ENCODE results near the gene TXNL1. TPM values are rescaled to one million over a fixed set of nuclear protein-coding genes. Genes with fewer than 3 reads are reported as not detected.
A peak's percentile ranks its signal among the peaks of the same experiment; 100 is the strongest.

Gene TXNL1
- total RNA-seq, 1 experiment from 2014 or later = 90.4 TPM

GRCh38 chr18:56637176-56637575 is 1.2 kb downstream of the TXNL1 start:
- Histone ChIP-seq H3K4ac (ENCODE audit: low read depth, low read length) (no peak overlapping the region), H3K14ac (ENCODE audit: insufficient read depth, low read length) (no peak overlapping the region), H2BK20ac (ENCODE audit: low read depth, low read length, poor library complexity, severe bottlenecking) (no peak overlapping the region), H4K91ac (ENCODE audit: insufficient read length, low read depth, low read length) (no peak overlapping the region), H2BK5ac (ENCODE audit: insufficient read length, low read length) (no peak overlapping the region), H2AFZ (ENCODE audit: low read length) (no peak overlapping the region), H3T11ph (ENCODE audit: low read length) (no peak overlapping the region), H2BK15ac (ENCODE audit: low read depth, low read length) (no peak overlapping the region), H3K9me3 (ENCODE audit: control insufficient read depth, low read depth, low read length) (no peaks in the 10 kb centered on the region), H3K4me2 (ENCODE audit: insufficient read depth, insufficient read length, low read length) (peak overlapping the region; percentile 99), H2BK12ac (ENCODE audit: insufficient read length, low read depth, low read length) (no peak overlapping the region), H3K27ac (ENCODE audit: insufficient read length, low read depth, low read length) (no peak overlapping the region), H3K18ac (ENCODE audit: insufficient read length, low read depth, low read length) (no peak overlapping the region), H4K8ac (replicated peaks; ENCODE audit: insufficient read length, low read depth, low read length) (no peak overlapping the region), H3K4me1 (ENCODE audit: insufficient read depth, low read length) (no peaks in the 10 kb centered on the region), H3K27me3 (ENCODE audit: insufficient read depth, low read length) (no peaks in the 10 kb centered on the region), H4K5ac (ENCODE audit: insufficient read length, low read depth, low read length) (no peak overlapping the region), H3K23me2 (ENCODE audit: insufficient read length, low read depth, low read length, poor library complexity, severe bottlenecking) (peaks cover 8% of the 10 kb centered on the region), H3K56ac (ENCODE audit: insufficient read length, low read depth, low read length) (no peak overlapping the region), H3K79me1 (ENCODE audit: insufficient read depth, low read depth, low read length, poor library complexity, severe bottlenecking) (no peaks in the 10 kb centered on the region), H4K20me1 (ENCODE audit: control insufficient read depth, insufficient read depth, insufficient read length) (no peaks in the 10 kb centered on the region), H3K9ac (ENCODE audit: extremely low read depth, insufficient read length, low read length) (peak overlapping the region; percentile 85), H2BK120ac (ENCODE audit: low read depth, low read length, poor library complexity, severe bottlenecking) (no peak overlapping the region), H3K23ac (ENCODE audit: insufficient read length, low read depth, low read length) (no peak overlapping the region), H2AK5ac (ENCODE audit: insufficient read length, low read length) (no peak overlapping the region), H3K79me2 (ENCODE audit: insufficient read depth, low read length) (peaks cover 43% of the 10 kb centered on the region)
- peaks cover 9 to 22% (median 18%) of the 10 kb centered on the region in 3 experiments; a peak in 6 of 7 replicates for H3K36me3 Mint-ChIP-seq (ENCODE audit: insufficient read depth in 1 of 3, low read depth in 3 of 3)
- H3K27me3 Mint-ChIP-seq (ENCODE audit: low read depth) = peaks cover 7% of the 10 kb centered on the region
- WGBS (ENCODE audit: extremely low coverage, insufficient read length, low lambda C conversion rate) = no CpG with 5 or more reads among the region's 8 CpGs
- H3K27ac Mint-ChIP-seq = peak overlapping the region in 2 of 3 experiments; percentile 100; a peak in 2 of 7 replicates
- TF ChIP-seq CTCF (conservative IDR thresholded peaks at IDR 0.05) = no peak
- H3K4me3 Mint-ChIP-seq = peak overlapping the region; percentile 98 to 99
- H3K4me1 Mint-ChIP-seq = peaks cover 11 to 16% of the 10 kb centered on the region in 2 experiments
- no peaks in the 10 kb centered on the region; a peak in 1 of 5 replicates for H3K9me3 Mint-ChIP-seq
- DNase-seq = no peak
